Peyer's patch (tissue), 4 donors: ENCODE measurements around the gene SNORC. TPM values are rescaled to one million over a fixed set of nuclear protein-coding genes. Genes with fewer than 3 reads are reported as not detected.

Source experiments
- DNase-seq, 3 donors: peaks; one replicate each; pipeline ENCODE4 v3.0.0-alpha.2; 2017 to 2019
- H3K27ac ChIP-seq, 4 donors: fragments of 200-600 bp; sonication (generic); one replicate each; pipeline ENCODE4 v1.5.1; 2016 to 2019
- H3K27me3 ChIP-seq, 2 donors: fragments of 200-600 bp; sonication (generic); one replicate each; pipeline ENCODE4 v1.5.1; 2019
- H3K36me3 ChIP-seq, 3 donors: fragments of 200-600 bp; sonication (generic); one replicate each; pipeline ENCODE4 v1.5.1; 2016 to 2019
- H3K4me1 ChIP-seq, 4 donors: fragments of 200-600 bp; sonication (generic); one replicate each; pipeline ENCODE4 v1.5.1; 2016 to 2019
- H3K4me3 ChIP-seq, 4 donors: fragments of 200-600 bp; sonication (generic); 1 replicate in 3 of 4; 2 replicates in 1 of 4; pipeline ENCODE4 v1.5.1; 2016 to 2019; ENCODE audit warnings: mild to moderate bottlenecking in 1 of 4
- H3K9me3 ChIP-seq, 4 donors: fragments of 200-600 bp; sonication (generic); one replicate each; pipeline ENCODE4 v1.5.1; 2016 to 2019; ENCODE audit warnings: mild to moderate bottlenecking in 1 of 4
- POLR2A ChIP-seq, 2 donors: fragments of 450-650 bp; IDR thresholded peaks; one replicate each; pipeline ENCODE4 v1.5.1; 2017; ENCODE audit warnings: antibody characterized with exemption in 2 of 2, mild to moderate bottlenecking in 2 of 2, moderate library complexity in 2 of 2
- total RNA-seq, 4 donors: library from RNA; depleted of rRNA; stranded (reverse); fragments of >200 nt; gene quantifications; one replicate each; pipeline ENCODE4 v1.1.0, GENCODE V29; 2016
- TF ChIP-seq, protein P1 (sequence below), 6 experiments: fragments of 450-650 bp in 4 of 6; fragments of 200-600 bp in 2 of 6; sonication (generic) in 1 of 6; IDR thresholded peaks; one replicate each; pipeline ENCODE4 v1.5.1; 2017 to 2019; ENCODE audit warnings: antibody characterized with exemption in 6 of 6, mild to moderate bottlenecking in 3 of 6, moderate library complexity in 1 of 6

The SNORC gene
- total RNA-seq, 4 donors from 2014 or later = 3.5 to 9.7 (median 7.3) TPM

DNA sequence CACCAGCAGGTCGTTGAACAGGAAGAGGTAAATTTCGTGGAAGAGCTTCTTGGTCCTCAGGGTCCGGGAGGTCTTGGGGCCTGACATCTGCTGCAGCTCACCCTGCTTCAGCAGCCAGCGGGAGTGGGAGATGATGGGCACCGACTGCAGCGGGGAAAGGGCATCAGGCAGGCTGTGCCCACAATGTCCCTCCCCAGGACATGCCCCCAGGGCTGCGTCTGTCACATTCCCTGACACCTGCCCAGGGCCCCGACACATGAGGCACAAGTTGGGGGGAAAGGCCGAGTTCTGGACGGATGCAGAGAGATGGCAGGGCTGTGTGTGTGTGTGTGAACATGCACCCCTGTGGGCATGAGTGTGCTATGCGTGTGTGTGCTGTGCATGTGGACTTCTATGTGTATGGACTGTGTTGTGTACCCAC is 13.9 kb downstream of the SNORC start:
- Histone ChIP-seq H3K4me3 (no peak overlapping the region), H3K9me3 (no peaks in the 10 kb centered on the region), H3K4me1 (no peaks in the 10 kb centered on the region), H3K36me3 (peaks cover 0 to 37% (median 0%) of the 10 kb centered on the region in 3 donors), H3K27me3 (no peaks in the 10 kb centered on the region), H3K27ac (no peak overlapping the region)
- TF ChIP-seq, protein P1, sequence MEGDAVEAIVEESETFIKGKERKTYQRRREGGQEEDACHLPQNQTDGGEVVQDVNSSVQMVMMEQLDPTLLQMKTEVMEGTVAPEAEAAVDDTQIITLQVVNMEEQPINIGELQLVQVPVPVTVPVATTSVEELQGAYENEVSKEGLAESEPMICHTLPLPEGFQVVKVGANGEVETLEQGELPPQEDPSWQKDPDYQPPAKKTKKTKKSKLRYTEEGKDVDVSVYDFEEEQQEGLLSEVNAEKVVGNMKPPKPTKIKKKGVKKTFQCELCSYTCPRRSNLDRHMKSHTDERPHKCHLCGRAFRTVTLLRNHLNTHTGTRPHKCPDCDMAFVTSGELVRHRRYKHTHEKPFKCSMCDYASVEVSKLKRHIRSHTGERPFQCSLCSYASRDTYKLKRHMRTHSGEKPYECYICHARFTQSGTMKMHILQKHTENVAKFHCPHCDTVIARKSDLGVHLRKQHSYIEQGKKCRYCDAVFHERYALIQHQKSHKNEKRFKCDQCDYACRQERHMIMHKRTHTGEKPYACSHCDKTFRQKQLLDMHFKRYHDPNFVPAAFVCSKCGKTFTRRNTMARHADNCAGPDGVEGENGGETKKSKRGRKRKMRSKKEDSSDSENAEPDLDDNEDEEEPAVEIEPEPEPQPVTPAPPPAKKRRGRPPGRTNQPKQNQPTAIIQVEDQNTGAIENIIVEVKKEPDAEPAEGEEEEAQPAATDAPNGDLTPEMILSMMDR (IDR thresholded peaks at IDR 0.05) = no peak
- TF ChIP-seq POLR2A (IDR thresholded peaks at IDR 0.05) = no peak
- peak in 1 of 3 donors; percentile 31 for DNase-seq

DNA sequence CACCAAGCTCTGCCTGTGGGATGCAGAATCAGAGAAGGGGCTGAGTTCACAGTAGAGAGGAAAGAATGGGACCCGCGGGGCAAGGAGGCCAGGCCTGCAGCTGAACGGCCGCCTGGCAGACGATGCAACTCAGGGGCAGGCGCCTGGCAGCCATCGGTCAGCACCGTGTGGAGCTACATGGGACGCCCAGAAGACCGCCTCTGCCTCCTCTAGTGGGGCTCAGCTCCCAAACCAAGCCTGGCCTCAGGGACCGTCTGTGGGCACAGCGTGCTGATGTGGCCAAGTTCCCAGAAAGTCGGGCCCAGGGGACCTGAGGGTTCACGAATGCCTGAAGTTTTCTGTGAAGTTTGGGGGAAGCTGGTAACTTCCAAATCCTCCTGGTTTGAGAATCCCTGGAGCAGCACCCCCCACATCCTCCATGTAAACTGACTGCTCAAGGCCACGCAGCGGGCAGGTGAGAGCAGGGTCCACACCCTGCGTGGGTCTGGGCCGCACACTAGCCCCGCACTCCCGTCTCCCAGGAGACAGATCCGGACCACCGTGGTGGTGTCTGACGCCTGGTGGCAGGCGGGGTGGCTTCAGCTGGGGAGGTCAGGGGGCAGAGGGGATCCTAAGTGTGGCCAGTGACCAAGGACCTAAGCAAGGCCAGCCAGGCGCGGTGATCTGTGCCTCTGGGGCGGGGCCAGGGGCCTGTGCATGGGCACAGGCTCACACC is 14.6 kb downstream of the SNORC start:
- no peak overlapping the region for H3K4me3 ChIP-seq
- H3K9me3 ChIP-seq = no peaks in the 10 kb centered on the region
- H3K36me3 ChIP-seq = peaks cover 0 to 39% (median 0%) of the 10 kb centered on the region in 3 donors
- TF ChIP-seq, protein P1 (IDR thresholded peaks at IDR 0.05) = no peak
- no peak for TF ChIP-seq POLR2A (IDR thresholded peaks at IDR 0.05)
- H3K4me1 ChIP-seq = no peaks in the 10 kb centered on the region
- no peaks in the 10 kb centered on the region for H3K27me3 ChIP-seq
- no peak for DNase-seq
- H3K27ac ChIP-seq = no peak overlapping the region

DNA sequence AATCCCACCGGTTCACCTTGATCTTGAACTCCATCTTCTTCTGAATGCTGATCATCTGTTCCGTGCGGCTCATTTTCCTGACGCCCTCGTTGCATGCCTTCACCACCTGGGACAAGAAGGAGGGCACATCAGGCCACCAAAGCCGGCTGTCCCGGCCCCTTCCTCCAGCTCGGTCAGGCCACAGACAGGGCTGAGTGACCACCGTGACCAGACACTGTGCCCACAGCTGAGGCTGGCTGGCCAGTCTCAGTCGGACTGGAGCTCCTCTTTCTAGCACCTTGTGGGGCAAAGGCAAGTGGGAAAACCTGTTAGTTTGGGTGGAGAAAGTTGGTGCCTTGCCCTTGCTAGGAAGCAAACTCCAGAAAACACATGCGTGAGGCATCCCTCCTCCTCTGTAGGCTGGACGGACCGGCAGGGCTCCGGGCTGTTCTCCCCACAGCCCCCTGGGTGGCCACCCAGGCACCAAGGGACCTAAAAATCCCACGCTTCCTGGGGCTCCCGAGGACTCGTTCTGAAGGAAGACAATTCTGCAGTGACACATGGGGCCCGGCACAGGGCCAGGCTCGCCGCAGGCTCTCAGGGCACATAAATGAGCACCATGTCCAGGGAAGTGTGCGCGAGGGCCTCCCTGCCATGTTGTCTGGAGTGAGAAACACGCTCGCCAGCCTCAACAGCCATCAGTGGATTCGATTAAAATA is 15.3 kb downstream of the SNORC start:
- no peak overlapping the region for H3K4me3 ChIP-seq
- H3K27me3 ChIP-seq = no peaks in the 10 kb centered on the region
- H3K36me3 ChIP-seq = peaks cover 0 to 39% (median 0%) of the 10 kb centered on the region in 3 donors
- no peak overlapping the region for H3K27ac ChIP-seq
- H3K9me3 ChIP-seq = no peaks in the 10 kb centered on the region
- no peak for TF ChIP-seq POLR2A (IDR thresholded peaks at IDR 0.05)
- TF ChIP-seq, protein P1 (IDR thresholded peaks at IDR 0.05) = no peak
- no peaks in the 10 kb centered on the region for H3K4me1 ChIP-seq
- DNase-seq = no peak

DNA sequence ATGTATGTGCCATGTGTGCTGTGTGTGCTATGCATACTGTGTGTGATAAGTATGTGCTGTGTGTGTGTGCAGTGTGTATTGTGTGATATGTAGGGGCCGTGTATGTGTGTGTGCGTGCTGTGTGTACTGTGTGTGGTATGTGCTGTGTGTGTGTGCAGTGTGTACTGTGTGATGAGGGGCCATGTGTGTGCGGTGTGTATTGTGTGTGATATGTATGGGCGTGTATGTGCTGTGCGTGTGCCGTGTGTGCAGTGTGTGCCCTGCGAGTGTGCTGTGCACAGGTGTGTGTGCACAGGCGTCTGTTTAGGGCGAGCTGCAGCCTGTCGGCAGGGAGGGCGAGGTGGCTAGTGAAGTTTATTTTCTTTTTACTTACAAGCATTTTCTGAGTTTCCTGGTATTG is 16.1 kb downstream of the SNORC start:
- Histone ChIP-seq H3K9me3 (no peaks in the 10 kb centered on the region), H3K36me3 (peaks cover 0 to 42% (median 0%) of the 10 kb centered on the region in 3 donors), H3K4me1 (no peaks in the 10 kb centered on the region), H3K27me3 (no peaks in the 10 kb centered on the region), H3K27ac (no peak overlapping the region), H3K4me3 (no peak overlapping the region)
- DNase-seq = no peak
- TF ChIP-seq, protein P1 (IDR thresholded peaks at IDR 0.05) = no peak
- TF ChIP-seq POLR2A (IDR thresholded peaks at IDR 0.05) = no peak

DNA sequence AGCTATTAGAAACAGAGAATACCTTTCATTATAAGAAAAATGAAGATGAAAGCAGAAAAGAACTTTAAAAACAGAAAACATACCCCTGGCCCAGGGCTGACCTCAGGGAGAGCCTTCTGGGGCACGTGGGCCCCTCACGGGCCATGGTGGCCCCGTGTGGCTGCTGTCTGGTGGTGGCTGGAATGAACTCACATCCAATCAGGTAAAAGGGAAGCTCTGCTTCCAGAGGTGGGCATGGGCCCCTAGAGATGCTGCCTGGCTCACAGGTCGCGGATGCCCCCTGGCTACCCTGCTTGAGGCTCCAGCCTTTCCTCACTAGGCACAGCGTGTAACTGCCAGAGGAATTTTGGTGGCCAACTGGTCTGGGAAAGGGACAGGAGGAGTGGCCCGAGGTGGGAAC is 16.6 kb downstream of the SNORC start:
- no peak overlapping the region for H3K4me3 ChIP-seq
- H3K27me3 ChIP-seq = no peaks in the 10 kb centered on the region
- no peaks in the 10 kb centered on the region for H3K9me3 ChIP-seq
- no peak overlapping the region for H3K27ac ChIP-seq
- no peak for DNase-seq
- no peak for TF ChIP-seq POLR2A (IDR thresholded peaks at IDR 0.05)
- TF ChIP-seq, protein P1 (IDR thresholded peaks at IDR 0.05) = no peak
- H3K4me1 ChIP-seq = no peaks in the 10 kb centered on the region
- peaks cover 0 to 42% (median 0%) of the 10 kb centered on the region in 3 donors for H3K36me3 ChIP-seq
